ENCODE data around the gene UNC93A.
"Not testable (repeated sequence)": the region's sequence is repeated elsewhere in the genome, so short reads cannot be mapped to it uniquely, and the experiment has no call there.

UNC93A gene

DNA sequence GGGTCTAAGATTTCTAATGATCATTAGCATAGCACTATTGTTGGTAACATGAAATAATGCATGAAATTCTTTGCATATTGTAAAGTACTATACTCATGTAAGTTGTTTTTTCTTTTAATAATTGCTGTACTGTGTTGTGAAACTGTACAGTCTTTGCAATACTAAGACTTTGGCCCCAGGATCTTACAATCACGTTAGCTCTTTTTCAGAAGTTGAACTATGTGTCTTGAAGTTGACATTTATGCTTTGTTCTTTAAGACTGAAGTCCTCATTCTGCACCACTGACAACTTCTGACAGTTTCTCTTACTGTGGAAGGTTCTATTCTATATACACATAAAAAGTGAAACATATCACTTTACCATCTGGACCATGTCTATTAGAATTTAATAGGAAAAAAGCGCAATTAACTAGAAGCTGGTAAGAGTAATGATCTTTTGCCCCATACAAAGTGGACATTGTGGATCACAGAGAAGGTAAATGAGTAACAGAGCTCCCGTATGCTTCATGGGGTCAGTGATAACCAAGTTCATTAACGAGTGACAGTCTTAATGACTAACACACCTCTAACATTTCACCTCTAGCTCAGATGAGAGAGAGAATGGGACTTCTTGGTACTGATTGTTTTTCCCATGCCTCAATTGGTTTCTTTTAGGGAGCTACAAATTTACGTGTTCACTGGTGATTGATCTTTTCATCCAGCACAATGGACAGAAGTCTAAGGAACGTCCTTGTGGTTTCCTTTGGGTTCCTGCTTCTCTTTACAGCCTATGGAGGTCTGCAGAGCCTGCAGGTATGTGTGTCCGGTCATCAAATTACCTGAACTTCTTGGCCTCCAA lies at the start of gene UNC93A:
TSS of gene UNC93A (plus strand) at position 530 of the 837 bp plus-strand sequence. CDS start at position 705, 175 bp downstream.
- no peak for DNase-seq (ENCODE audit: low read depth)

DNA sequence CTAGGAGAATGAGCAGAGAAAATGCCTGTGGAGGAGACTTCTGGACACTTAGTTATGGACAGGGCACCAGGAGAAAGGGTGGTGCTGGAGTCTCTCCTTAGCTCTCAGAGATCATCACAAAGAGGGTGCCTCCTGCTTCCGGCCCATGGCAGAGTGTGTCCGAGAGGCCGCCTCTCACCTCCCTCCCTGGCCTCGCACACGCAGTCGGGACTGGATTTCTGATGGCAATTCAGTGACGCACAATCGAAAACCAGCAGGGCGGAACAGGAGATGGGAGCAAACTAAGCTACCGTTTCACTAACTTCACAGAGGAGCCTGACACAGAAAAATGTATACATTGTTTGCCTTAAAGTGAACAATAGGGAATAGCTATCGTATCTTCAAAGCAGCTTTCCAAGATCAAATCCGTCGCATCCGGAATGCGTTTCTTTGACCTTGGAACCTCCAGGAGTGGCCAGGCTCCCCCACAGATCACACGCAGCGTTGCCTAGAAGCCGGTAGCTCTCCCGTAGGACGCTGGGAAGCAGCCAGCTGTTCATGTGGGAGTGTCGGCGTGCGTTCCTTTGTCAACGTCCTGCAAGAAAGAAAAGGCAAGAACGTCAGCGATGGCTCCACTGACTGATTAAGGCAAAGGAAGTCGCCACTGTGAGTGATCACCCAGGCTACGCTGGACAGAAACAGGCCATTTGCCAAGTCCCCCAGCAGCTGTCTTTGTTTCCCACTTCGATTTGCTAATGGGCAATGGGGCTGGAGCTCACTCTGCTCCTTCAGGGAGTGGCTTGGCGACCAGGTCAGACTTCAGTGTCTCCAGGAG lies 49.6 kb upstream of the UNC93A start:
- DNase-seq (ENCODE audit: low read depth), result not testable (repeated sequence)

DNA sequence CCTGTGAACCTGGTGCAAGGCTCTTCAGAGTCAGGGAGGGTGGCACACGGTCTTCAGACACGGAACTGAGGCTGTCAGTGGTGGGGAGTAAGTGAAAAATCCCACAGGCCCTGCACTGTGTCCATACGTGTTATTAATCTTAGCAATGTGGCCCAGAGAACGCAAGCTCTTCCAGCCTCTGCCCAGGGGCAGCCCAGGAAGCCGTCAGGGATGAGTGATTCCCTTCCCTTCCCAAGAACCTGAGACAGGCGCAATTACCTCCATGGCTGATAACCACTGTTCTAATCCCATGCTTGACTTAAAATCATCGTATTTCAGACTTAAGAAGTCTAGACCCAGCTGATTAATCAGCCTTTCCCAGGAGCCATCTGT lies 49.0 kb upstream of the UNC93A start:
- not testable (repeated sequence) for DNase-seq (ENCODE audit: low read depth)

DNA sequence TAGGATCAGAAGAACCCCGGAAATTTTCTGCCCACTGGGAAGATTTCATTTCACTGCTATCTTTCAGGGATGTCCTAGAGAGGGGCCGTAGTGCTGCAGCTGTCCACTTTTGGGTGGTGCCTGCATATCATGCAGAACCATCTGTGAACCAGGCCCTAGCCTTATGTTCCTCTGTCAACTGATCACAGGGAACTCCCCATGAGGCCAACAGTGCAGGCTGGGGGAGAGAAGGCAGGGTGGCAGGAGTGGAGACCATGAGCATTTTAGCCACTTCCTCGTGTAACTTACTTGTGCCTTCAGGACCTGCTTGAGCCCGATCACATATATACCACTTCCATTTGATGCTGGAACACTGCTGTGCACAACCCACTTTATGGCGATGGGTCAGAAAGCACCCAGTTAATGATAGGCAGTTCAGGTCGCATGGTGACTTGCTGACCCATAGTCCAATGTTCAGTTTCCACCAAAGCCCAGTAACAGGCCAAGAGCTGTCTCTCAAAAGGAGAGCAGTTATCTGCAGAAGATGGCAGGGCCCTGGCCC lies 48.5 kb upstream of the UNC93A start:
- not testable (repeated sequence) for DNase-seq (ENCODE audit: low read depth)

DNA sequence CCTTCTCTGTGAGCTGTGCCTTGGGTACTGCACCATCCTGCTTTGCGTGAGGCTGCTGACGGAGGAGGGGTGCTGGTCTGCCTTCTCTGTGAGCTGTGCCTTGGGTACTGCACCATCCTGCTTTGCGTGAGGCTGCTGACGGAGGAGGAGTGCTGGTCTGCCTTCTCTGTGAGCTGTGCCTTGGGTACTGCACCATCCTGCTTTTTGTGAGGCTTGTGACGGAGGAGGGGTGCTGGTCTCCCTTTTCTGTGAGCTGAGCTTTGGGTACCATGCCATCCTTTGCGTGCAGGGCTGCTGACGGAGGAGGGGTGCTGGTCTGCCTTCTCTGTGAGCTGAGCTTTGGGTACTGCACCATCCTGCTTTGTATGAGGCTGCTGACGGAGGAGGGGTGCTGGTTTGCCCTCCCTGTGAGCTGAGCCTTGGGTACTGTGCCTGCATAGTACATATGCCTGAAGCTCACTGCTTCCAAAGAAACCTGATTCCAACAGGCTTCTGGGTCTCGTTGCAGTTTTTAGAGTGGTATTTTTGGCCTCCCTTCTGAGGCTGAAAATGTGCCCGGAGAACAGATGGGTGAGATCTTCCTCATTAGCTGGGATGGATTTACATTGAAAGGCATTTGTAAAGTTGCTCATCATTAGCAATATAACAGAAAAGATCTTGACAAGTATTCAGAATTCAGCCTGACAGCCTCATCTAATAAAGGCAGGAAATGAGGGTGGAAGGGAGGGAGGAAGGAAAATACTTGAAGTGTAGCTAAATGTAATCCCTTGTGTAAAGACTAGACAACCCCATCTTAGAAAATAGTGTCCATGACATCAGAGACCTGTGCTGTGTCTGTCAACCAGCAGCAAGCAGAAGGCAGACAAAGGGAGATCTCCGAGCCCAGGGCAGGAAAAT lies 46.8 kb upstream of the UNC93A start:
- no peak for DNase-seq (ENCODE audit: low read depth)

DNA sequence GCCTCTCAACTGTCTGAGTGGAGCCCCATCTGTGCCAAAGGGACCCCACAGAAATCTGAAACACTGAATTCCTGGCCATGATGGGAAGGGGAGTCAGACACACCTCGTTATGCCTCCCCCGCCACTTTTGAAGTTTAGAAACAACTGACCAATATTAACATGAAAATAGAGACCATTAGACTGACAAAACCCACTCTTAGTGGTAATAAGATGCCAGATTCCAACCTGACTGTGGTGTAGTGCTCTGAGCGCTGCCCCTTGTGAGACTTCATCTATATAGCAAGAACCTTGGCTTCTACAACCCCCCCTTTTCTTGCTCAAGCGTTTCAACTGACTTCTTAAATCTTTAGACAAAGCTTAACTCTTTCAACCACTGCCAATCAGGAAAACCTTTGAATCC lies 46.1 kb upstream of the UNC93A start:
- DNase-seq (ENCODE audit: low read depth), result no peak

DNA sequence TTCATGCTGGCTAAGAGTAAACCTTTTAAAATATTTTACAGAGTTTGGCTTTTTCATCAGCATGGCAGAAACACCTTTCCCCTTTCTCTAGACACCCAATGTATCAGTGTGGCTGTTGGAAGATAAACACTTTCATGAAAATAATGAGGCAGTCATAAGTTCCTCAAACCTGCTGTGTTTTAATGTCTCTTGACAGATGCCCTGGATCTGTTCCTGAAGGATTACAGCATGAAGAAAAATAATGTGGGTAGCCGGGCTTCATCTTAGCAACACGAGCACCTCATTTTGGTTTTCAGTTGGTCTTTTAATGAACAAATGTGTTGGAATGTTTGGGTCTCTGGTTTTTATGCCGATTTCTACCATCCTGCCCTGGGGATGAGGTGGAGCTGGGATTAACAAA lies 45.5 kb upstream of the UNC93A start:
- no peak for DNase-seq (ENCODE audit: low read depth)

DNA sequence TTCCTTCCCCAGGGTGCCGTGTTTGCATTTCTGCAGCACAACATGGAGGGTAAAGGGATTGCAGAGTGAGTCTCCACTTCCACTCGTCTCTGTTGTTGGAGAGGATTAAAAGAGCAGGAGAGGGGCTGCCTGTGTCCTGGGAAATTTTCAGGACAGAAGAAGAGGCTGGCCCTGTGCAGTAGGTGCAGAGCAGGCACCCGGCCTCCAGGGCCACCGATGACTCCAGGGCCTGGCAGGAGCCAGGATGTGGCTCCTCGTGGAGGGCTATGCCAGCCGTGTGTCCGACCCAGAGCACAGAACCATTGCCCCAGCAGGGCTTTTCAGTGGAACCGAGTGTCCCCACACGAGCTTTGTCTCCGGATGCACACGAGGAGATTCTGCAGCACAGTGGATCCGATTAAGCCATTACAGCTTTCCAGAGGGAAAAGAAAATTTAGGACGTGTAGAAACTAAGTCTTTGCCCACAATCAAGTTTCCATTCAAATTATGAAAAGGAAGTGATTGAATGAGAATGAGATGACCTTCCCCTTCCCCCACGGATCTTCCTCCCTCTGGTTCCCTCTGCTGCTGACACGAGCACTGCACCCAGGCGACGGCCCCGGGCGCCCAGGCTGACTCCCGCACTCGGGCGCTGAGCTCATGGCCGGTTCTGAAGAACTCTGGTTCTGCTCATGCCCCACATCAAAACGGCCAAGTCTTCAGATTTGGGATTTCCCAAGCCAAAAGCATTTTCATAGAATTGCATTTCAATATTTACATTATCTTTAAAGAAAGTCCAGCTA lies 43.1 kb upstream of the UNC93A start:
- no peak for DNase-seq (ENCODE audit: low read depth)

DNA sequence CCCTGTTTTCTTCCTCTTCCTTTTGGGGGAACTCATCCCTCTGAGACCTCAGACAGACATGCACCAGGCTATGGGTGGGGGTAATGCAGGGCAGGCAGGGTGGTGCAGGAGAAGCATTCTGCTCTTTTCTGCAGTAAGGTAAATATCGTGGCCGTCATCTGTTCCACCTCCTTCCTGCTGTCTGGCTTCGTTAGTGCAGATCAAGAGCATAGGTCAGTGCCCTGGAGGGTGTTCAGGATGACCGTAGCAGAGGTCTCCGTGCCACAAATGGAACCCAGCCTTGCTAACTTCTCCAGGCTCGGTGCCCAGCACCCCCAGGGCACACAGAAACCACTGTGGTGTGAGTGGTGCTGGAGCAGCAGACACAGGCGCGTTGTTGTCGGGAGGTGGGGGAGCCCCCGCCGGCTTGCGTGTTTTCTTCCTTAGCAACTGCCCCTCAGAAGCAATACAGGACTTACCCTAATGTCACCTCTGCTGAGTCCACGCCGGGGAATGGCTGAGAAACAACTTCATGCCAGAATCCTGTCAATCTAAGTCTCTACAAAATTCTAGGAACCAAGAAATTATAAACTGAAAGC lies 42.1 kb upstream of the UNC93A start:
- not testable (repeated sequence) for DNase-seq (ENCODE audit: low read depth)

DNA sequence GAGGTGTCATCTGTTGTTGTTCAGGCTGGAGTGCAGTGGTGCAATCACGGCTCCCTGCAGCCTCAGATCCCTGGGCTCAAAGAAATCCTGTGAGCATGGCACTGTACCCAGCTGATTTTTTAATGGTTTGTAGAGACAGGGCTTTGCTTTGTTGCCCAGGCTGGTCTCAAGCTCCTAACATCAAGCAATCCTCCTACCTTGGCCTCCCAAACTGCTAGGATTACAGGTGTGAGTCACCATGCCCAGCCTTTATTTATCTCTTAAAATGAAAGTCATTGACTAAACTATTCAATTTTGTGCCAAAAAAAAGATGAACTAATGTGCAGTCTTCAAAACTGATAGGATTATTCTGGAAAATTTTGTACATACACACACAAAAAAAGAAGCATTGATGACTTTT lies 38.8 kb upstream of the UNC93A start:
- DNase-seq (ENCODE audit: low read depth), result no peak

DNA sequence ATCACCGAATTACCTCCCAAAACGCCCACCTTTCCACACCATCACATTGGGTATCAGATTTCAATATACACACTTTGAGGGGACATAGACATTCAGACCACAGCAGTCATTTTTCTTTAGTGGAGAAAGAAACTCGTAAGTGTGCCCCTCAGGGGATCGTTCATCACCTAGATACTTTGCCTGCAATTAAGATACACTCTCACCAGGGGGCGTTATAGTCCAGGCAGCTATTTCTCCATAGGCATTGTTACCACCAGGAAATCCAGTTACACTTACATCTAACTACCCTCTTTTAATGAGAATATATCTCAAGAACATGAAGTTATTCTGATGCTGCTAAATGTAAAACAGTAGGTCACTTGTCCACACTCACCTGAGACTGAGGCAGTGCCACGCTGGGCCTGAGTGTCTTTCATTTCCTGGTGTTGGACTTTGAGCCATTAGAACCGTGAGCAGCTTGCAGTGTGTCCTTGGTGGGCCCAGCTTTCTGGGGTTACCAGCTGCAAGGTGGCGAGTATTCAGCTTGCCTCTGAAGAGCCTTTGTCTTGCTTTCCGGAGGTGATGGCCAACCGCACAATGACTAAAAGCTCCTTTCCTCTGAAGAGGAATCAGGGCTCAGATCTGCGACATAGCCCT lies 35.1 kb upstream of the UNC93A start:
- no peak for DNase-seq (ENCODE audit: low read depth)

DNA sequence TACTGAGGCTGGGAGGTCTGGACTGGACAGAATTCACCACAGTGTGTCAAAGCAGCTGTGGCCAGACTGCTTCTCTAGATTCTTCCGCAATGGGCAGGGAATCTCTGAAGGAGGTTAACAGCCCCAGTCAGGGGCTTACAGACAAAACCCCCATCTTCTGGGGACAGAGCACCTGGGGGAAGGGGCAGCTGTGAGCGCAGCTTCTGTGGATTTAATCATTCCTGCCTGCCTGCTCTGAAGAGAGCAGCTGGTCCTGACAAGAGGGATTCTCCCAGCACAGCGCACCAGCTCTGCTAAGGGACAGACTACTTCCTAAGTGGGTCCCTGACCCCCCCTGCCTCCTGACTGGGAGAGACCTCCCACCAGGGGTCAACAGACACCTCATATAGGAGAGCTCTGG lies 32.5 kb upstream of the UNC93A start:
- DNase-seq (ENCODE audit: low read depth), result no peak

DNA sequence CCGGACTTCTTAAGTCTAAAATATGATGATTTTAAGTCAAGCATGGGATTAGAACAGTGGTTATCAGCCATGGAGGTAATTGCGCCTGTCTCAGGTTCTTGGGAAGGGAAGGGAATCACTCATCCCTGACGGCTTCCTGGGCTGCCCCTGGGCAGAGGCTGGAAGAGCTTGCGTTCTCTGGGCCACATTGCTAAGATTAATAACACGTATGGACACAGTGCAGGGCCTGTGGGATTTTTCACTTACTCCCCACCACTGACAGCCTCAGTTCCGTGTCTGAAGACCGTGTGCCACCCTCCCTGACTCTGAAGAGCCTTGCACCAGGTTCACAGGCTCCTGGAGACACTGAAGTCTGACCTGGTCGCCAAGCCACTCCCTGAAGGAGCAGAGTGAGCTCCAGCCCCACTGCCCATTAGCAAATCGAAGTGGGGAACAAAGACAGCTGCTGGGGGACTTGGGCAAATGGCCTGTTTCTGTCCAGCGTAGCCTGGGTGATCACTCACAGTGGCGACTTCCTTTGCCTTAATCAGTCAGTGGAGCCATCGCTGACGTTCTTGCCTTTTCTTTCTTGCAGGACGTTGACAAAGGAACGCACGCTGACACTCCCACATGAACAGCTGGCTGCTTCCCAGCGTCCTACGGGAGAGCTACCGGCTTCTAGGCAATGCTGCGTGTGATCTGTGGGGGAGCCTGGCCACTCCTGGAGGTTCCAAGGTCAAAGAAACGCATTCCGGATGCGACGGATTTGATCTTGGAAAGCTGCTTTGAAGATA lies 24.9 kb upstream of the UNC93A start:
- DNase-seq (ENCODE audit: low read depth), result not testable (repeated sequence)

DNA sequence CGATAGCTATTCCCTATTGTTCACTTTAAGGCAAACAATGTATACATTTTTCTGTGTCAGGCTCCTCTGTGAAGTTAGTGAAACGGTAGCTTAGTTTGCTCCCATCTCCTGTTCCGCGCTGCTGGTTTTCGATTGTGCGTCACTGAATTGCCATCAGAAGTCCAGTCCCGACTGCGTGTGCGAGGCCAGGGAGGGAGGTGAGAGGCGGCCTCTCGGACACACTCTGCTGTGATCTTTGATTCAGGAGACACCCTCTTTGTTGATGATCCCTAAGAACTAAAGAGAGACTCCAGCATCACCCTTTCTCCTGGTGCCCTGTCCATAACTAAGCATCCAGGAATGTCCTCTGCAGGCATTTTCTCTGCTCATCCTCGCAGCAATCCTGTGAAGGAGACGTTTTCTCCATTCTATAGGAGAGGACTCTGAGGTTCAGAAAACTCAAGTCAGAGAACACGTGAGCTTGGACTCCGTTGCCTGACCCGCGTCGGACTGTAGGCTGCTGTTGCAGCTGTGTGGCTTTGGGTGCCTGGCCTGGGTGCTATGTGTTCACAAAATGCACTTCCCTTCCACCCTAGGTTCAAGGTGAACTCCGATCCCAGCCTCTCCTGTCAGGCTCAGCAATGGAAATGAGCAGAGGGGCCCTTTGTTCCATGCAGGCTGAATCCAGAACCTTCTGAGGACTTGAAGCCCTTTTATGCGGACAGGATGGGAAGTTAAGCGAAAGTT lies 24.1 kb upstream of the UNC93A start:
- no peak for DNase-seq (ENCODE audit: low read depth)

DNA sequence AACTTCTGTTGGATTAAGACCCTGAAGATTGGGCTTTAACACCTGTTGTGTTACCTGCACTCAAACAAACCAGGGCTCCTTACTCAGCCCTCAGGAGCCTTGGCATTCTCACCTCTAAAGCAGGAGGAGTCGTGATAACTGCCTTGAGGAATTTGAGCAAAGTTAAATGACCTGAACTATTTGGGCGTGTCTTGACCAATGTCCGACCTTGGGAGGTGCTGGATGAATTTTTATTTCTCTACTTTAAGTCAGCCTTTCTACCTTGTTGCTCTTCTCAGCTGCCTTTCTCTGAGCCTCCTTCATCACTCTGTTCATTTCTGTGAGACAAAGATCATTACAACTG lies 23.6 kb upstream of the UNC93A start:
- not testable (repeated sequence) for DNase-seq (ENCODE audit: low read depth)

DNA sequence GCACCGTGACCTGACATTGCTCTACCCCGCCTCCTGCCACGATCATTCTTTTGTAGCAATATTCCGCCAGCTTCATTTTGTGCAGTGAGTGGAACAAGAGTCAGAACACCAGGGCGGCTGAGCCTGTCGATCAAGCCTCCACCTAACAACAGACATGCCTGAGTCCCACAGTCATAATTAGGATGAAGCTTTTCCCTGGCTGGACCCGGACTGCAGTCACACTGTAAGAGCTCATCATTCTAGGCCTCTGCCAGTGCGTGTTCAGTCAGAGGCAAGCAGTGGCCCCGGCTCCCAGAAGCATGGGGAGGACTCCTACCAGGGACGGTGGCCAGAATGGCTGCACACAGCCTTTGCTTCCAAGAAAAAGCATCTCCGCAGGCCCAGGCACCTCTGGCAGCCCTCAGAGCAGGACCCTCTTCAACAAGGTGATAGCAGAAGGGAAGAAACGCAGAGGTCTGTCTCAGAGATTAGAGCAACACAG lies 23.2 kb upstream of the UNC93A start:
- DNase-seq (ENCODE audit: low read depth), result no peak

DNA sequence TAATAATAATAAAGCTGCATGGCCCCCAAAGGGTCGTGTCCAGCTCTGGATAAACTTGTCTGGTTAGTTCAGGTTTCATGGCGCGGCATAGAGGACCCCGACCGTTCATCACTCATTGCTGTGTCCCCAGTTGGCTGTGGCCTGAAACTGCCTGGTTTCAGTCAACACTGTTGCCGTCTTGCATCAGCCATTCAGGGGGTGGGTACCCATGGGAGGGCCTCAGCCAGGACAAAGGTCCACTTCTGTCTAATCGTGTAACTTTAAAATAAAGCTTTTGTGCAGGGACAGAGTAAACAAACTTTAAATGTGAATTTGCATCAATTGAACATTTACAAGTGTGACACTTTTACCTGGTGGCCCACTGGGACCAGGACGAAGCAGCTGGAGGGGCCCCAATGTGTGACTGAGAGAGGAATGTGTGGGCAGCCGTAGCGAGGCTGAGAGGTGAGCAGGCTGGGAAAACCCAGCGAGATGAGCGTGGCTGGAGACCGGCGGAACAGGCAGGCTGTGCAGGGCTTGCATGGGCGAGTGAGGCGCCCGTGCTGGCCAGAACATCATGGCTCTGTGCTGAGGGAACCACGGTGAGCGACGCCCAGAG lies 22.3 kb upstream of the UNC93A start:
- DNase-seq (ENCODE audit: low read depth), result no peak
